GM06990 (cell line): ENCODE data around the gene UTS2R.

Experiments used
- DNase-seq: peaks from one replicate; pipeline ENCODE4 v3.0.0-alpha.2; 2011; ENCODE audit not compliant: insufficient read length; ENCODE audit errors: extremely low read depth
- H3K27me3 ChIP-seq: replicated peaks from 2 replicates; pipeline ENCODE4 v1.6.0; 2011; ENCODE audit warnings: low read length; ENCODE audit not compliant: control insufficient read depth, insufficient read depth
- H3K36me3 ChIP-seq: 2 replicates; pipeline ENCODE4 v1.5.1; 2011; ENCODE audit warnings: low read length; ENCODE audit not compliant: control insufficient read depth, insufficient read depth
- H3K4me3 ChIP-seq: replicated peaks from 2 replicates; pipeline ENCODE4 v1.5.1; 2011; ENCODE audit warnings: low read depth, mild to moderate bottlenecking, control low read depth, low read length
- TF ChIP-seq, protein P1 (sequence below): IDR thresholded peaks from 2 replicates; pipeline ENCODE4 v1.5.1; 2011; ENCODE audit warnings: low read length, control low read depth, mild to moderate bottlenecking, inconsistent platforms; ENCODE audit not compliant: insufficient read depth, poor library complexity, severe bottlenecking

Gene UTS2R

DNA sequence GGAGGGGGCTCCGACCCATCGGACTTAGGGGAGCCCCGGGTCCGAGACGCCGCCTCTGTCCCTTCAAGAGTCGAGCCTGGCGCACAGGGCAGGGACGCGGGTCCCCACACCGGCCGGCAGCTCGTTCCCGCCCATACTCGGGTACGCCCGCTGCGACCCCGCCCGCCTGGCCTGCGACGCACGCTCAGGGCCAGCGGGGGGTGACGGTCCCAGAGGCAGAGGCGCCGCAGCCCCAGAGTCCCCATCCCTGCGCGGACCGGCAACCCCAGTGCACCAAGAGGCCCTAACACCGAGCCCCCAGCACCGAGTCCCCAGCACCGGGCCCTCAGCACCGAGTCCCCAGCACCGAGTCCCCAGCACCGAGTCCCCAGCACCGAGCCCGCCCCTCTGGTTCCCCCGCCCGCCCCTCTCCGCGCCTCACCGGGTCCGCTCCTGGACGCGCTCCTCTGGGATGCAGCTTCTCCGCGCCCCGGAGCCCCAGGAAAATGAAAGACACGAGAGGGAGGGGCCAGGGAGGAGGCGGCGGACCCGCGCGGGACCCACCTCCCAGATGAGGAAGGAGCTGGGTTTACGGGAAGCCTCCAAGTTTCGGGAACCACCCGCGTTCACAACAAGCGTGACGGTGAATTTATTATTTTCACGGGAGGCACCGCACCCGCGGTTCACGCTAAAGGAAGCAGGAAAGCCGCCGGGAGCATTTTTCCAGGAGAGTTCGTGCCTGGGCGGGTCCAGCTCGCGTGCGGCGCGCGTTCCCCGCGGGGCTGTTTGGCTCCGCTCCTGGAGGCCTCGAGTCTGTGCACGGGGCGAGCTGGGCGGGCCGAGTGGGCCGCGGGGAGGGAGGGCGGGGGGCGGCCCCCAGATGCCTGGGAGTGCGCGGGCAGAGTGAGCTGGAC is 38.0 kb upstream of the UTS2R start, which contains the start of gene SECTM1:
Gene SECTM1, minus strand, starts transcription at position 488 of the 893 bp plus-strand sequence. CDS start 6,526 bp downstream, outside the sequence.
- Histone ChIP-seq H3K27me3 (peaks cover 3% of the 10 kb centered on the region), H3K36me3 (no peaks in the 10 kb centered on the region), H3K4me3 (no peak within 1 kb of the TSS)
- TF ChIP-seq, protein P1, sequence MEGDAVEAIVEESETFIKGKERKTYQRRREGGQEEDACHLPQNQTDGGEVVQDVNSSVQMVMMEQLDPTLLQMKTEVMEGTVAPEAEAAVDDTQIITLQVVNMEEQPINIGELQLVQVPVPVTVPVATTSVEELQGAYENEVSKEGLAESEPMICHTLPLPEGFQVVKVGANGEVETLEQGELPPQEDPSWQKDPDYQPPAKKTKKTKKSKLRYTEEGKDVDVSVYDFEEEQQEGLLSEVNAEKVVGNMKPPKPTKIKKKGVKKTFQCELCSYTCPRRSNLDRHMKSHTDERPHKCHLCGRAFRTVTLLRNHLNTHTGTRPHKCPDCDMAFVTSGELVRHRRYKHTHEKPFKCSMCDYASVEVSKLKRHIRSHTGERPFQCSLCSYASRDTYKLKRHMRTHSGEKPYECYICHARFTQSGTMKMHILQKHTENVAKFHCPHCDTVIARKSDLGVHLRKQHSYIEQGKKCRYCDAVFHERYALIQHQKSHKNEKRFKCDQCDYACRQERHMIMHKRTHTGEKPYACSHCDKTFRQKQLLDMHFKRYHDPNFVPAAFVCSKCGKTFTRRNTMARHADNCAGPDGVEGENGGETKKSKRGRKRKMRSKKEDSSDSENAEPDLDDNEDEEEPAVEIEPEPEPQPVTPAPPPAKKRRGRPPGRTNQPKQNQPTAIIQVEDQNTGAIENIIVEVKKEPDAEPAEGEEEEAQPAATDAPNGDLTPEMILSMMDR, result no peak
- no peak for DNase-seq

DNA sequence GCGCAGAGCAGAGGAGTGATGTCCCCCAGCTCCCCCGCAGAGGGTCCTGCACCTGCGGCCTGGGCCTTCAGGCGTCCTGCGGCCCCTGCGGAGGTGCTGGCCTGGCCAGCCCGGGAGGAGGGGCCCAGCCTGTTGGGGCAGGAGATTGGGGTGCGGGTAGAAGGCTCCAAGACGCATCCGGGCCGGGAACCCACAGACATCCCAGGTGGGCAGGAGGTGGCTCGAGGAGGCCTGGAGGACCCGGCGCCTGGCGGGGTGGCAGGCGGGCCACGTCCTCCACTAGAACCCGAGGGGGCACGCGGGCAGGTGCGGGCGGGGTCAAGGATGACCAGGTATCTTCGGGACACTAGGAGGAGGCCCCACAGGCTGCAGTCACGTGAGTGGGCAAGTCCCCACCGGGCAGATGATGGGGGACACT is 37.4 kb upstream of the UTS2R start:
- TF ChIP-seq, protein P1, result no peak
- Histone ChIP-seq H3K27me3 (peaks cover 3% of the 10 kb centered on the region), H3K36me3 (no peaks in the 10 kb centered on the region), H3K4me3 (no peak overlapping the region)
- DNase-seq, result no peak

DNA sequence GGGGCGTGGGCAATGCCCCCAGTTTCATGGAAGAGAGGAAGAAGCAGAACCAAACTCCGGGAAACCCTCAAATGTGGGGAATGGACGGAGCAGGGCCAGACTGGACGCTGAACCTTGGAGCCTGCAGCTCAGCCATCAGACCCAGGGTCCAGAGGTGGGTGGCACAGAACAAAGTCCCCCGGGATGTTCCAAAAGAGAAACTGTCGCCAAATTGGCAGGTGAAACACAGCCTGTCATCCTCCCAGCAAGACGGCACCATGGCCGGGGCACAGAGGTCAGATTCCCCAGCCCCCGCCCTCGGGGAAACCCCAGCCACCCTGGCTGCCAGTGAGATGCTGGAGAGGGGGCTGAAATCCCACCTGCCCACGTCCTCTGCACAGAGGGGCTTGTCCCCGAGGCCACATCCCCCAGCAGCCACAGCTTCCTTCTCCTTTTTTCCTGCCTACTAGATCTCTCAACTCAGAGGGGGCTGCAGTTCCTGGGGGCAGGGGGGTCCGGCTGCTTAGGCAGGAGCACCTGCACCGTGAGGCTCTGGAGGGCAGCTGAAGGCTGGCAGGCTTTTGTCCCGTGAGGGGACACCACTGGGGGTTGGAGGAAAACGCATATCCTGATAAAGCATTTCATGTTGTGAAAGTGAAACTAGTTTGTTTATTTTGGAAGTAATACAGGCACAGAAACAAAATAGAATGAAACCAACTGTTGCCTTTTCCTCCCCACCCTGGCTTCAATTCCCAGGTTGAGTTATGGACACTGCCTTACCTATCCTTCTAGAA is 36.8 kb upstream of the UTS2R start:
- peaks cover 3% of the 10 kb centered on the region for H3K27me3 ChIP-seq
- H3K4me3 ChIP-seq, result peak overlapping the region; percentile 40
- no peaks in the 10 kb centered on the region for H3K36me3 ChIP-seq
- DNase-seq, result no peak
- TF ChIP-seq, protein P1, result no peak

DNA sequence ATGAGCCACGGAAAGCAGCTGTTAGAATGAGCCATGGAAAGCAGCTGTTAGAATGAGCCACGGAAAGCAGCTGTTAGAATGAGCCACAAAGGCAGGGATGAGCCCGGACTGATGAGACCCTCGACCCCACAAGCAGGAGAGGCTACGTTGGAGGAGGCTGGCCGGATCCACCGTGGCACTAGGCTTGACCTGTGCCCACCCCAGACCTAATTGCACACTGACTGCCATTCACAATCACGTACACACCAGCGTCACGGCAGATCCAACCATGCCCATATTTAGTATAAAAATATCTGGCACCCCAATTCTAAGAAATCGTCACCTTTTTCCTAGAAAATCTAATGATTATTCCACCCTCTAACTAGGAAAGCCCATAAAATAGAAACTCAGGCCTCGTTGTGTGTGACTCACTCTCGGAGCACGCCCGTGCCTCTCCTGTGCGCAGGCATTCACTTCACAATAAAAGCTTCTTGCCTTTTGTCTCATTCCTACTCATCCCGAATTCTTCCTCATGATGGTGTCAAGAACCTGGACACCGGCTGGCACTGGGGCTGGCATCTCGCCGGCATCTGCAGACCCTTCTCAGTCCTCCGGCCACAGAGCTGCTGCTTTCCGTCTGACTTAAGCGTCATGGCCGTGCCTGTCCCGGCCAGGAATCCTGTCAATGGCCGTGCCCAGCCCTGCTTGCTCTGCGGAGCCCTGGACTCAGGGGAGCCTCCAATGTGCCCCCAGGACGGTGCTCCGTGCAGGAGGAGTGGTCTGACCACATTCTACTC is 32.5 kb upstream of the UTS2R start:
- Histone ChIP-seq H3K27me3 (no peaks in the 10 kb centered on the region), H3K4me3 (no peak overlapping the region), H3K36me3 (no peaks in the 10 kb centered on the region)
- TF ChIP-seq, protein P1, result no peak
- no peak for DNase-seq
